ENCODE measurements around the gene GTF3A.

The GTF3A gene

DNA sequence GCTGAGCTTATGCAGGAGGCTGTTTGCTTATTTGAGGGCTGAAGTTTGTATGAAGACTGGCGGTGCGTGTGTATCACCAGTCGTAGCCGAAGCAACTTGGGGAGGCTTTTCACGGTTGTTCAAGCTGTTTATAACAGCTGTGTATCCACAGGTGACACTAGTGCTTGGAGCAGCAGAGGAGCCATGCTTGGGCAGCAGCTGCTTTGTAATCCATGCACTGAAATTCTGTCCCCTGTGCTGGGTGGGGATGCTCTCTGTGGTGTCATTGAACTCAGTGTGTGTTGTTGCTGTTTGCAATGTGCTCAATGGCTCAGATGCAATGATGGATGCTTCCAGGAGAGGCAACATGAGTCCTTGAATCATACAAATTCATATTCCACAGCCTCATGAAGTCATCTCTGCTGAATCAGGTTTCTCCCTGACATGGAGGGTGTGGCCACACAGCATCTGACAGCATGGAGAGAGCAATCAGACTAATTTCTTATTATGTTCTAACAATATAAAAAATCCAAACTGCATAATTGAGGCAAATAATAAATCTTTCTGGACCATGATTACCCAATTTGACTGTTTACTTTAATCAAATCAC is 18.8 kb upstream of the GTF3A start:
- DNase-seq = no peak

DNA sequence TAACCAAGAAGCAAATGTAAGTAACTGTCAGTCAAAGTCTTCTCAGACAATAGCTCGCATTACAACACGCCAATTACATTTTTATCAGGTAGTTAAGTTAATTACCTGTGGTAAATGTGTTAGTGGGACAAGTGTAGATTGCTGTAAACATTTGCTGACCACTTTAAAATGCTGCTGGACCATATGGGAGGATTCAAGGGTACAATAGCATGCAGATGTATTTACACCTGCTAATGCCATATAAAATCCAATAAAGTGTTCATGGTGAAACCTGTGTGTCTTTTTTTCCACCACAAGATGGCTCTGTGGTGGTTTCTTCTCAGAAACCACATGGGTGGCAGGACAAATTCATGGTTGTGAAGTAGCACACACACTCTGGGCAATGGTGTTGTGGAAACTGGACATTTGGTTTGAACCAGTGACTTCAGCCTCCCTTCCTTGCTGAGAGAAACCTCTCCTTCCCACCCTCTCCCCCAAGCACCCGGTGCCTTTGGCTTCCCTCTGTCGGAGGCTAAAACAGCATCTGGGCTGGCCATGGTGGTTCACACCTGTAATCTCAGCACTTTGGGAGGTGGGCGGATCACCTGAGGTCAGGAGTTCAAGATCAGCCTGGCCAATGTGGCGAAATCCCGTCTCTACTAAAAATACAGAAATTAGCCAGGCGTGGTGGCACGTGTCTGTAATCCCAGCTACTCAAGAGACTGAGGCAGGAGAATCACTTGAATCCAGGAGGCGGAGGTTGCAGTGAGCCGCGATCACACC is 18.1 kb upstream of the GTF3A start:
- DNase-seq = peak; percentile 38 to 39

DNA sequence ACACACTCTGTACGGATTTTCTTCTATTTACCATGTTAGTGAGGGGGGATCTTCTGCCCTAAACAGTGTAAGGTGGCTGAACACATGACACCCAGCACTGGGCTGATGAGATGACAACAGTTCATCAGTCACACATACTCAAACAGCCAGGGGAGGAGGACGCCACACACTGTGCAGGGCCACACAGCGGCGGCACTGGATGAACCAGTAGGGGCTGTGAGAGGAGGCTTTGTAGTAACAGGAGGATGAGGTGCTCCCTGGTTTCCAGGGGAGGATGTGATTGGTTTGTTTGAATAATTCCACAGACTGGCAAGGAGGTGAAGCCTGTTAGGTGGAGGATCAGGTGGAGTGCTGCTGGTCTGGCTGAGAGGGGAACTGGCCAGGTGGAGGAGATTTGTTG is 16.3 kb upstream of the GTF3A start:
- no peak for DNase-seq

DNA sequence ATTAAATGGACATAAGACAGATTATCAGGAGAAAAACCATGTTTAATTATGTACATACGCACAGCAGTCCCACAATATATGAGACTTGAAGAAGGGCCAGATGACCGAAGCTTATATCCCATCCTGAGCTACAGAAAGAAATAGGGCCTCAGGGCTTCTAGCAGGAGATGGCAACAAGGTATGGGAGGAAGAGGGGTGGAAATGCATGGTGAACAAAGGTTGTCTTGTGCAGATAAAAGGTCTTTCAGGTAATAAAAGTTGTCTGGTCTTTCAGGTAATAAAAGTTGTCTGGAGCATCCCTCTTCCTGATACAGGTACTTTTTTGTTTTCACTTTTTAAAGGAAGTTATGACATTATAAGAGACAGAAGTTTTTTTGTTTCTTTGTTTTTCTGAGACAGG is 15.4 kb upstream of the GTF3A start:
- no peak for DNase-seq

DNA sequence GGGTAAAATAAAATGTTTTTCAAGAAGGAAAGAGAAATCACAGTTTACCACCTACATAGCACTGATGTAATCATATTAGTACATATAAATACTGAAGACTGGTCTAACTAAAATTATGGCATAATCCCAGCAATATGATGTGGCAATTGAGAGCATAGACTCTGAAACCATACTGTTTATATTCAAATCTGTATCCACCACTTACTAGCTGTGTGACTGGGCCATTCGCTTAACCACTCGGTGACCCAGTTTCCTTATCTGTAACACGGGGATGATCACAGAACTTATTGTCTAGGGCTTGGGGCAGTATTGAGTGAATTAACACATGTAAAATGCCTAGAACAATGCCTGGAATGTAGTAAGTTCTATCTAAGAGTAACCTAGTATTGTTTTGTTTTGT is 13.1 kb upstream of the GTF3A start:
- DNase-seq = peak; percentile 31 to 49

DNA sequence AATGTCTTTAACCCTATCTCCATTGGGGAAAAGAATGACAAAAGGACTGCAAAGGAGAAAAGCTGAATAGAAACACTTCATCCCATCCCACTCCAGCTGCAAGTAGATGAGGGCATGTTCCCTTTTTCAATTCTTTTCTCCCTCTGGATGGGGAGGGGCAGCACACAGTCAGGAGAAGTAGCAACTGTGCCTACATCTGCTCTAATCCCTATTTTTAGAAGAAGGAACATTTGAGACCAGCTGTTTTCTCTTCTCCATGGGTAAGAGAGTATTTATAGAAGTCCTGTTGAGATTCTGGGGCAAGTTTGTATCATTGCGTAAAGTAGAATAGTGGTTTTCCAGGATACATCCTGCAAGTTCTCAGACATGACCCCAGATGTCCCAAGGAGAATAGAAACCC is 9.3 kb upstream of the GTF3A start:
- peak in 1 of 2 donors; percentile 25 for DNase-seq

DNA sequence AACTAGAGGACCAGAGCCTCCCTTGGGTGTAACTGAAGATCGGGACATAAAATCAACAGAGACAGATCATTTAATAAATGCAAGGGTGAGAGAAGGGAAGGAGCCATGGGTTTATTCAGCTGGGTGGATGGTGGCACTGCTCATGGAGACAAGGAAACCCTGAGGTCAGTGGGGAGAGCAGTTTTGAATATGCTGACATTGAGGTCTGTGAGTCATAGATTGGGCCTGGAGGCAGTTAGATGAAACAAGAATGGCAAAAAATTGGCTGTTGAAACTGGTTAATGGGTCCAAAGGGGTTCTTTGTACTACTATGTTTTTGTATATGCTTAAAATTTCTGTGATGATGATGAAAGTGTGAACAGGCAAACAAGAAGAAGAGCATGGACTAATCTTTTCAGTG is 5.1 kb upstream of the GTF3A start:
- no peak for DNase-seq

DNA sequence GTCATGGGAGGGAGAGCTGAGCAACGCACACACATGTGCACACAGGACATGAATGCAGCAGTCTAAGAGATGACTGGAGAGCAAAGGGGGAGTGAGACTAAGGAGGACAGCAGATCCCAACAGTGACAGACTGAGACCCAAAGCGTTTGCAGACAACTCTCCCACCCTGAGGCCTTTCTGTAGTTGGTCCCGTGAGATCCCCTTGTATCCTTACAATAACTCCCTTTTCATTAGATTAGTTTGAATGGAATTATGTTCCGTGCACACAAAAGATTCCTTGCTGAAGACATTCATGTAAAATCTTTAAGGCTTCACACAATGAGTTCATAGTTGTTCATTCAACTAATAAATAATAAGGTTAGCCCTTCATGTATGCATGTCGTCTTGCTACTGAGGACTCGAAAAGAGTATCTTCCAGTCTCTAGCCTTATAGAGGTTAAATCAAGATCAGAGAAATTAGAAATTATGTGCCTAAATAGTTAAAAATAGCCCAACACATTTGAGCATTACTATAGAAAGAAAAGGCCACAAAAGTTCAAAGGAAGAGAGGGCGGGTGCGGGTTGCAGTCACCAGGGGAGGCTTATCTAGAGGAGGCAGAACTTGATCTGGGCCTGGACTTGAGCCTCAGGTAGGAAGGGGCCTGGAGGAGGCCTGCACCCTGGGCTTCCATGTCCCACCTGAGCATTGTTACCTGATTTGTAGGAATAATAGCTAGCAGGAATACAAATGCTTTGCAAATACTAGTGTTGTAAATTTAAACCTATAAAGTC is 3.1 kb upstream of the GTF3A start:
- DNase-seq = no peak

DNA sequence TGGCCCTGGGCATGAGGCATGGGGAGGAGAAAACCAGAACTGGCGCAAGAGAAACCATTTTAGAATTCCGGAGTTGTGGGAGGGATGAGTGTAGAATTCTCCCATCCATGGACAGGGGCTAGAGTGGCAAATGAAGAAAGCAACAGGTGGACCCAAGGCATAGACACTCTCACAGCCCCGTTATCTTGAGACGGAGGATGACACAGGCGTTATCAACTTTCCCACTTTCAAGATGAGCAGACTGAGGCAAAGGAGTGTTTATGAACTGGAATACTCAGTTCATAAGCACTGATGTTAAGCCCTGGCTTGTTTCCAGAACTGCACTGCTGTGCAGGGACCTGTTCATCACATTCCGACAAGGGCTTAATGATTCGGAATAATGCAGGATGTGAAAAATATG is 1.1 kb upstream of the GTF3A start:
- no peak for DNase-seq

DNA sequence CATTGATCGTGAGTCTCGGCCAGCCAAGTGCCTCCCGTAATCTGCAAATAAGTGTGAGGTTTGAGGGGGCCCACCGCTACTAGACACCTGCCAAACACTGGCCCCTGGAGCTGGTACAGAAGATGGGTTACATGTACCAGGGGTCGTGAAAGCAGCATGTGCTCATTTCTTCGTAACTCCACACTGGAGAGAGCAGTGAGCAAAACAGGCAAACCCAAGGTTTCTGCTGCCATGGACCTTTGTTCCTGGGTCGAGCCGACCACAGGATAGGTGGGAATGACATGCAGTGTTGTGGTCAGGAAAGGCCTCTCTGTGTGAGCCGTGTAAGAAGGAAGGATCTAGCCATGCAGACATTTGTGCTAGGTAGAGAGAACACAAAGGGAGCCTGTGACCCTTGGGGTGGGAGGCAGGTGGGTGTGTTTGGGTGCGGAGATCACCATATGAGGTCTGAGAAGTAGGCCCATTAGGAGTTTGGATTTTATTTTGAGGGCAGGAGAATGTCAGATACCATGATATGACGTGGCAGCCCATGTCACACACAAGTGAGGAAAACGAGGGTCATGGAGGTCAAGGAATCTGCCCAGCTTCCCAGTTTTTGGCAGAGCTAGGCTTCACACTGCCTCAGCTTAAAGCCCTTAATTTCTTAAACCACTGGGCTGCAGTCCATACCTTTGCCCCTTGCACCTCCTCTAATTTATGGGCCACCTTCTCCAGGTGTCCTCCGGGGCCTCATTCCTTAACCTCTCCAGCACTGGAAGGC is 919 bp downstream of the GTF3A start:
- DNase-seq = peak; percentile 30 to 40

DNA sequence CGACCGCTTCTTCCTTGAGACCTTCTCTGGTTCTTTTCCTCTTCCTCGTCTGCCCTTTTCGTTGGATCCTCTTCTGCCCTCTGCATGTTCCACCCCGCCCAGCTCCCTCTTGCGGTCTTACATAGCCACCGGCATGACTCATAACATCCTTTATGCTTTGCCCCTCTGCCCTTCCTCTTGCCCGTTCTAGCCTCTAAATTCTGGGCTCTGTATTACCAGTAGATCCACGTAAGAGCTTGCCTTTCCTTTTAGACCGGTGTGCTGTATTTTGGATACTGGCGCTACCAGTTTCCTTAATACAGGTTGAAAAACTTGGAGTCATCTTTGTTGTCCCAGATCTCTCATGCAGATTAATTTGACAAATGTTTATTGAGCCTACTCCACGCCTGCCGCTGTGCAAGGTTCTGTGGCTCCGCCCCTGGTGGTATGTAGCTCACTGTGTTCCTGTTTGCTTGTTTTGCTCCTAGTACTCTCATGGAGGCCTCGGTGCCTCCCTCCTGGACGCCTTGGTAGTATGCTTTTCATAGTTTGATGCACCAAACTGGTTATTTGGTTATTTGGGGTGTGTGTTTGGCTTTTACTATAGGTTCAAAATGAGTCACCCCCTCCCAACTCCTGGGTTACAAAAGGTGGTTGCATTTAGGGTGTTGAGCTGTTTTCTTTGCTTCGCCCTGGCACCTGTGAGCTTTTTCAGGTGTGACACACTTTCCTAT is 1.7 kb downstream of the GTF3A start:
- peak; percentile 84 to 86 for DNase-seq

DNA sequence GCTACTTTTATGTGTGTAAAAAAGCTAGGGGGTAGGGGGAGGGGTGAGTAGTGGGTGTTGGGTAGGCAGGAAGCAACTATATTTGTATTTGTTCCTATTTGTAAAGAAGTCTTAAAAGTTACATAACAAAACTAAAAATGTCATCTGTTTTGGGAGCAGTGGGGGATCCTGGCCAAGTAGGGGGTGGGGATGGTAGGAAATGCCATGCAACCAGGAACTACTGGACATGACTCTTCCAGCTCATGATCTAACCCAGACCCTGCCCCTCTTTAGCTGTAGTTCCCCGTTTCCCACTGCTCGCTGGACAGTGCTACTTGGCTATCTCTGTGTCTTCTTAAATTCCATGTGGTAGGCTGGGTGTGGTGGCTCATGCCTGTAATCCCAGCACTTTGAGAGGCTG is 3.2 kb downstream of the GTF3A start:
- DNase-seq = peak; percentile 31 to 65

DNA sequence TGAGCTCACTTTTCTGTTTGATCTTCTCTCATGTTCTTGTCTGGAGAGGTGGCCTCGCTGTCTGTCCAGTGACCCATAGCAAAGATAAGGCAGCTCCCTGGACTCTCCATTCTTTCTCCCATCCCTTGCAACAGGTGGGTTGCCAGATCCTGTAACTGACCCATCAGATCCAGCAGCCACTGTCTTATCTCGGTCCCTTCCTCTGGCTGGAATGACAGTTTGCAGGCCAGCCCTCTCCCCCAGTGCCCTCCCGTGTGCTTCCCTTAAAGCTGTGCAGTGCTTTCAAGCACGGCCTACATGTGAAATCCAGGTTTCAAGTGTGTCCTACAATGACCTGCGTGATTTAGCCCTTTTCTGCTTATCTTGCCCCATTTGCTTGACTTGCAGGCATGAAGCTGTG is 3.7 kb downstream of the GTF3A start:
- DNase-seq = no peak

DNA sequence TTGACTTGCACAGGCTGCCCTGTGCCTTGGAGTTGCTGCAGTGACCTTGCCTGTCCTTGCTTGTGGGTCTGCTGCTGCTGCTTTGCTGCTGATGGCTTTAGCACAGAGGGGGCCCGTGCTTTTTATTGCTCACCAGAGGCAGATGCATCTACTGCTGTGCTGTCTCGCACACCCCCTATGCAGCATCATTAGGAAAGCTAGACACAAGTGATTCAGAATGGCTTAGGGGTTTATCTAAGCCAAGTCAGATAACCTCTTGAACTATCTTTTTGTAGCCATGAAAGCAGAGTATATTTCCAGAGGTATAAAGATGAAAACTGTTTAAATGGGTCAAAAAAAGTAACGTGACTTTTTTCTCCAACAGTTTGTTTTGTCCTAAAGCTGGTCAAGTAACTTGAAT is 7.8 kb downstream of the GTF3A start:
- no peak for DNase-seq

DNA sequence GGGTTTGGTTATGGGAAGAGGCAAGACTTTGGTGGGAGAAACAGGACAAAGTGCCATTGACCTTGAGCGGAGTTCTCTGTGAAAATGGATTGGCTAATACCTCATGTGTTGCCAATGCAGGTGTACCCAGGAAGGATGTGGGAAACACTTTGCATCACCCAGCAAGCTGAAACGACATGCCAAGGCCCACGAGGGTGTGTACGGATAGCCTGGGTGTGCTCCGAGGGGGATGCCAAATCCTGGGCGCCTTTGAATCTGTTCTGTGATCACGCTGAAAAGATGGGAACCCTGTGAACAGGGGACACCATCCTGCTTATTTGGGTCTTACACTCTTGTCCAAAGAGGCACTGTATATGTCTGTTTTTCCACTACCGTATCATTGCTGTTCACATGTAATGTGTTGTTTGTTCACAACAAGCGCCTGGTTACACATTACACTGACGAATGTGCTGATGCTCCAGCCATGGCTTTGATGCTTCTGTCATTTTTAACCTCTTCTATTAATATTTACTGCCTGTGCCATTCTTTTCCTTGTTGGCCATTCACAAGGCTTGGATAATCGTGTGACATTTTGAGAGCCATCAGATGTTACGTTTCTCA is 8.3 kb downstream of the GTF3A start:
- DNase-seq = no peak

DNA sequence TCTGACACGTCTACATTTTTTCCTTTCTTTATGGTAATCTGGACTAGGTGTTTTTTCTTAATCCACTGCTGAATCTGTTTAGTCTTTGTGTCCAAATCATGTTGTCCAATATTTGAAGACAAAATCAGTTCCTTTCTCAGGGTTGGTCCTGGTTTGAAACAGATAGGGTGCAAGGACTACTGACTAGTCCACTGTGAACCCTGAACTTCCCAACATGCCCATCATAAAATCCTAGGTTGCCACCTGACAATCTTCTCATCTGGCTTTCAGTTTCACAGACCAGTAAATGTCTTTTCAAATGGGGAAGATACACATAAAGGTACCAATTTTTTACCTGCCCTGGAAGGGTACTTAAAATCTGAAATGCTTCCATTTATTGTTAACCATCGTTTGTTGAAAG is 12.7 kb downstream of the GTF3A start:
- no peak for DNase-seq

DNA sequence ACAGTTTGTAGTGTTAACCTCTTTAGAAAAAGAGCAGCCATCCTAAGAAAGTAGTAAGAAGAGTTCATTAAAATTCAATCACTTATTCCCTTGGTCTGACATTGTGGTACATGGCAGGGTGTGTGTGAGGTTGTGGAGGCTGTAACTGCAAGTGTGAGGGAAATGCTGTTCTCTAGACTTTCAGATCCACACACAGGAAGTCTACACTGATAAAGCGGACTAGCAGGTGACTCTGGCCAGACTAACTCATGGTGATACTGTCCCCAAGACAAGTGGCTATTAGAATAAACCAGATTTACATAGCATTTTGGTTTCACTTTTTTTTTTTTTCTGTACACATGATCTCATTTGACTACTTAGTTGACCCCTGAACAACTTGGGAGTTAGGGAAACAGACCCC is 16.0 kb downstream of the GTF3A start:
- no peak for DNase-seq

DNA sequence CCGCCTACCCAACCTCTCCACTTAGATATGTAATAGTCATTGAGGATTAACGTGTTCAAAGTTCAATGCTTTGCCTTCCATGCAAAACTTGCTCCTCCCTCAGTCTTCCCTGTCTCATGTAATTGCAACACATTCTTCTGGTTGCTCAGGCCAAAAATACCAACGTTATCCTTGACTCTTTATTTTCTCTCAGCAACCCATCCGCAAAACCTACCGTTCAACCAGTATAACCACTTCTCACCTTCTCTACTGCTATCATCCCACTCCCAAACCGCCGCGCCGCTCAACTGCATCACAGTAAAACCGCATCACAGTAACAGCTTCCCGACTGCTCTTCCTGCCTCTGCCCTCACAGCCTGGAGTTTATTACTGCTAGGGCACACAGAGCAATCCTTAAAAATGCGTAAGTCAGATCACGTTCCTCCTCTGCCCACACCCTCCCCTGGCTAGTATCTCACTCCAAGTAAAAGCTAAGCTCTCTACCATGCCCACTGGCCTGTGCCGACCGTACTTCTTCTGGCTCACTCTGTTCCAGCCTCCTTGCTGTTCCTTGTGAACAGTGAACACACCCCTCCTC is 17.7 kb downstream of the GTF3A start:
- DNase-seq = no peak

DNA sequence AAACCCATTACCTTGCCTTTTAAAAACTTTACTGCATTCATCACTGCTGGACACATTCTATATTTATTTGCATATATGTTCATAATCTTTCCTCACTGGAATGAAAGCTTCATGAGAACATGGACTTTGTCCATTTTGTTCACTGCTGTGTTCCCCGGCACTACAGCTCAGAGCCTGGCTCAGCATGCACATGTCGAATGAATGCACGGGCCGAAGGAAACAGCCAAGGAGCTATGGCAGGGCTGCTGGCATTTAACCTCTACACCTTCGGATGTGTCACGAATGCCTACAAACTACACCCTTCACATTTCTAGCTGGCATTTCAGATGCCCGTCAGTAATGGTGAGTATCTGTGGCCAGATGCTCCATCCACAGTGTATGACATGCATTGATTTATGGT is 18.4 kb downstream of the GTF3A start:
- DNase-seq = no peak

DNA sequence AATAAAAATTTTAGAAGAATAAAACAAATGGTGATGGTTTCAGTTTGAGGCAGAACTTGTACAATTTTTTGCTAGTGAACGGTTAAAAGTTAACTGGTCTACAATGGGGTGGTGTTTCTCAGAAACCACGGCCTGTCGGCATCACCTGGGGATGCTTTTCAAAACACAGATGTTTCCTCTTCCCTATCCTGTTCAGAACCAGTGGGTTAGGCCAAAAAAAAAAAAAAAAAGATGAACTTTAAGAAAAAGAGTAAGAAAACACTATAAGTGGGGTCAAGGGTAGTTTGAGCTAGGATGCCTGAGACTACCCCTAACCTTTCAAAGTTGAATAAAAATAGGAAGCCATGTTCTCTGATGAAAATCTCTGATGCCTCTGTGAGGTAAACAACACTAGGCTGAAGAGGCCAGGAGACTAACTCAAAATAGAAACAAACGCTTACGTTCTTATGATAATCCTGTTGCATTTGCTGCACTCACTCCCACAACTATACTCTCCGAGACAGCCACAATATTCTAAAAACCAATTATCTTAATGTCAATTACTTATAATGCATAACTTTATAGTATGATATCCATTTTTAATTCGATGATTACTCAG is 22.7 kb downstream of the GTF3A start:
- DNase-seq = no peak

DNA sequence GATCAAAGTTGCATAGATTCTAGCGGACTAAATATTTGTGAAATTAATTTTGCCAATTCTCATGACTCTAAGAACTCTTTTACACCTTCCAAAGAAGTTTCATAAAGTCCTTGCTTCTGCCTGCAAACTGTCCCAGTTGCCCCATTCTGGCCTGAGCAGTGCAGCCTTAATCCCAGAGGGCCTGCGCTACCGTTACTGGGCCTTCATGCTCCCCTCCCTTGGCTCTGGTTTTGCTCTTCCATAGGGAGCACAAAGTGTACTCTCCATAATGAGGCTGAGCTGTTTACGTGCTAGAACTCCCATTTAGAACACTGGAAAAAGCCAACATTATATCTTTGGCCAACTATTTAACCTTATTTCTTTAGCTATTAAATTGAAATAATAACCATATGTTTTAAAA is 23.9 kb downstream of the GTF3A start:
- no peak for DNase-seq
